Stimulated activated CD4-positive, alpha-beta T cell treated with anti-CD3 and anti-CD28 coated beads, Interleukin-2, amount 100 ng/mL, for 4 hours (primary cell): ENCODE data around the gene TFAP2A.

Experiments
- DNase-seq: peaks from one replicate; pipeline ENCODE4 v3.0.0-alpha.2; 2020; ENCODE audit warnings: low read depth

The TFAP2A gene

DNA sequence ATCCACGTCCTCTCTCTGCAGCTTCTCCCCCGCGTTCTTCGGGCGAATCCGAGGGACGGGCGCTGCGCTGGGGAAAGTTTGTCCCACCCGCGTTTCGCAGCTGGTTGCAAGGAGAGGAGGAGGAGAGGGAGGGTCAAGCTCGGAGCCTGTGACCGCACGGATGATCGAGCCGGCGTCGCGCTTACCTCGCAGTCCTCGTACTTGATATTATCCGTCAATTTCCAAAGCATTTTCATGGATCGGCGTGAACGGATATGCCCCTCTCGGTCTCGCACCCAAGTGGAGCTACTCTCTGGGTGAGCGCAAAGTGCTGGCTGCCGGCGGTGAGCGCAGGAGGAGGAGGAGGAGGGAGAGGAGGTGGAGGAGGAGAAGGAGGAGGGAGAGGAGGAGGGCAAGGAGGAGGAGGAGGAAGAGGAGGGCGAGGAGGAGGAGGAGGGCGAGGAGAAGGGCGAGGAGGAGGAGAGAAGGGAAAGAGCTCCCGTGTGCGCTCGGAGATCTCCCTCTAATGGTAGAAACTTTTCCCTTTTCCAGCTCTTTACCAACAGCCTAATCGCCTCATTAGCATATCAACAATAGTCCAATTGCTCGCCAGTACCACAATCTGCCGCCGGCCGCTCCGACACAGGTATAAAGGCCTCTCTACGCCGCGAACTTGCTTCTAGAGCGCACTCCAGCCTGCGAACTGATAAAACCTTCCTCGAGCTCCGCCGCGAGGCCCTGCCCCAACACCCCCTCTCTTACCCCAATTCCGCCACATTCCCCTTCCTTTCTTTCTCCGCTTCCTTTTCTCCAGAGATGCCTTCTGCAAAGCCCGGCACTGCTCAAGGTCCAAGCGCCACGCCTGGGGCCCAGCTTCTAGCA, at the start of gene TFAP2A:
Gene TFAP2A (minus strand): TSS at position 319 of the 861 bp plus-strand sequence. CDS start 83 bp downstream, at position 236.
- DNase-seq: no peak

- DNase-seq: no peak
These were observed 48.9 kb upstream of the TFAP2A start for GRCh38 chr6:10463491-10464481.

DNA sequence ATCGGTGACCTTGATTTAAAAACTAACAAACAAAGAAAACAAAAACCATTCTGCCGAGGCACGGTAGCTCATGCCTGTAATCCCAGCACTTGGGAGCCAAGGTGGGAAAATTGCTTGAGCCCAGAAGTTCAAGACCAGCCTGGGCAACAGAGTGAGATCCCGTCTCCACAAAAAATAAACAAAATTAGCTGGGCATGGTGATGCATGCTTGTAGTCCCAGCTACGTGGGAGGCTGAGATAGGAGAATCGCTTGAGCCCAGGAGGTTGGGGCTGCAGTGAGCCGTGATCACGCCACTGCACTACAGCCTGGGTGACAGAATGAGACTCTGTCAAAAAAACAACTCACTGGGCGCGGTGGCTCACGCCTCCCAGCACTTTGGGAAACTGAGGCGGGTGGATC, 48.2 kb upstream of the TFAP2A start:
- DNase-seq: no peak

DNA sequence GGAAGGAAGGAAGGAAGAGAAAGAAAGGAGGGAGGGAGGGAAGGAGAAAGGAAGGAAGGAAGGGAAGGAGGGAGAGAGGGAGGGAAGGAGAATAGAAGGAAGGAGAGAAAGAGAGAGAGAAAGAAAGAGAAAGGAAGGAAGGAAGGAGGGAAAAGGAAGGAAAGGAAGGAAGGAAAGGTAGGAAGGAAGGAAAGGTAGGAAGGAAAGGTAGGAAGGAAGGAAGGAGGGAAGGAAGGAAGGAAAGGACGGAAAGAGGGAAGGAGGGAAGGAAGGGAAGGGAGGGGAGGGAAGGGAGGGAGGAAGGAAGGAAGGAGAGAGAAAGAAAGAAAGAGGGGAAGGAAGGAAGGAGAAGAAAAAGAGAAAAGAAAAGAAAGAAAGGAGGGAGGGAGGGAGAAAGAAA, 47.0 kb upstream of the TFAP2A start:
- DNase-seq: no peak

DNA sequence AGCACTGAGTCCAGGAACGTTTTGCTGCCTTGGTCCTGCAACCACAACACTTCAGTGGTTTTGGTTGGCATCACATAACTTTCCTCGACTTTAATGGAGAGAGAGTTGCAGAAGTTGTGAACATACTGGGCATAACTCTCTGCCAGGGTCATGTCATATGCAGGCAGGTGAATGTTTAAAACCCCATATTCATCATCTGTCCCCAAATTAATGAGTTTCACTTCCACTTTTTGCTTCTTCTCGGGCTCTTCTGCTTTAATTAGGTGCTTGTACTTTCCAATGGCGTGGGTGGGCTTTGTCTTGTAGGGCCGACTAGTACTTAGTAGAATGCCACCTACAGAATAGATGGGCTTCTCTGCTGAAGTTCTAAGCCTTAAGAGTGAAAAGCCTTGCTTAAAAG, 45.2 kb upstream of the TFAP2A start:
- DNase-seq: no peak

- DNase-seq: no peak
These were observed 43.4 kb upstream of the TFAP2A start for GRCh38 chr6:10458287-10458686.

DNA sequence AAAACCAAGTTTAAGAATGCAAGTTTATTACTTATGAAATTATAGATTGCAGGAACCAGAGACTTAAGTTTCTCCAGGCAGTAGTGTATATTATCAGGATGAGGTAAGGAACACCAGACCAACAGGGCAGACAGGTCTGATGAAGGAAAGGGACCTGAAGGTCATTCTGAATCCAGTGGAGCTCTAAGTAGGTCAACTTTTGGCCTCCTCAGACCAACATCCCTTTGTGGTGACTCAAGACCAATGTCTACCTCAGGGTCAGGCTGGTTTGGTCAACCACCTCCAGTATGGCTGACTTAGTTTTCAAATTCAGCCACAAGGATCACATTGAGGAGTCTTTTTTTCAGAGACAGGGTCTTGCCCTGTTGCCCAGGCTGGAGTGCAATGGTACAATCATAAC, 38.7 kb upstream of the TFAP2A start:
- DNase-seq: no peak

DNA sequence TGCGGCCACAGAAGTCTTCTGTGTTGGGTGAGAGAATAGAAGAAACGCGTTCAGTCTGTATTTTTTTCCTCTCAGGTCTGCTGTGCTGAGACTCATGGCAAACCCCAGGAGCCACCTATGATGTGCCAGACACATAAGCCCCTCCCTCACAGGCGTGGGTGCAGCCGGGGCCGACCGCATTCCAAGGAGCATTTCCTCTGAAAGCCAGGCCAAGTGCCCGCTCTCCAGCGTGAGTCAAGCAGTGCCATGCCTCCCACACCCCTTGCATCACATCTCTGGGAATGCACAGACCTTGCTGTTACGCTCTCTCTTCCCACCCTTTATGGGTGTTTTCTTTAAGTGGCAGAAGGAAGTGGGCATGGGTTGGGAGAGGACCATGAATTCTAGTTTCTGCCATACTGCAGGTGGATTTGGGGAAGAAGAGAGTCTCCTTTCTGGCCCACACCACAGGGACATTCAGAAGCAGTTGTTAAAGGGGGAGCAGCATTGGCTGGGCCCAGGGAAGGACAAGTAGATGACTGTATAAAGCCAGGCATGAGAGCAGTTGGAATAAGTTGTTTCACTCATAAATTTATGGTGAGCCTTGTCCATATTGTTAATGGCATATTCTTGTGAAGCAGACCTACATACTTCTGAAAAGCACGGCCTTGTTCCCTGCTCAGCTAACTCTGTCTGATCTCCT, 37.1 kb upstream of the TFAP2A start:
- DNase-seq: no peak

DNA sequence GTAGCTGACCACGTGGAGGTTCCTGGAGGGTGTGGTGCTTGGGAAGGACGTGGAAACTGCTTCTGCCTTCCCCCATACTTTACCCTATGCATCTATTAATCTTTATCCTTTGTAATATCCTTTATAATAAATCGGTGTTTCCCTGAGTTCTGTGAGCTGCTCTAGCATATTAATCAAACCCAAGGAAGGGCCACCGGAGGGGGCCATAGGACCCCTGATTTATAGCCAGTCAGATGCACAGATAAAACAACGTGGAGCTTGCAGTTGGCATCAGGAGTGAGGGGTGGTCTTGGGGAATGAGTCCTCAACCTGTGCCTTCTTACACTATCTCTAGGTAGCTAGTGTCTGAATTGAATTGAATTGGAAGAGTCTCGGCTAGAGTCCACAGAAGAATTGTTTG, 36.5 kb upstream of the TFAP2A start:
- DNase-seq: no peak

DNA sequence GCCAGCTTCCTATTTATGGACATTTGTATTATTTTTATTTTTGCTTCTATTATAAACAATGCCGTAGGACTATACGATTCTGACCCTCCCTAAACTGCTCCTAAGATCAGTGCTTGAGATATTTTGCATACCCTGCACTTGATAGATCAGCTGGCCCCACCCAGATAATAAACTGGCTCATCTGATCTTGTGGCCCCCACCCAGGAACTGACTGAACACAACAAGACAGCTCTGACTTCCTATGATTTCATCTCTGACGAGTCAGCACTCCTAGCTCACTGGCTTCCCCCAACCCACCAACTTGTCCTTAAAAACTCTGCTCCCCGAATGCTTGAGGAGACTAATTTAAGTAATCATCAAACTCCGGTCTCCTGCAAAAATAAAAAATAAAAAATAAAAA, 34.9 kb upstream of the TFAP2A start:
- no peak for DNase-seq

DNA sequence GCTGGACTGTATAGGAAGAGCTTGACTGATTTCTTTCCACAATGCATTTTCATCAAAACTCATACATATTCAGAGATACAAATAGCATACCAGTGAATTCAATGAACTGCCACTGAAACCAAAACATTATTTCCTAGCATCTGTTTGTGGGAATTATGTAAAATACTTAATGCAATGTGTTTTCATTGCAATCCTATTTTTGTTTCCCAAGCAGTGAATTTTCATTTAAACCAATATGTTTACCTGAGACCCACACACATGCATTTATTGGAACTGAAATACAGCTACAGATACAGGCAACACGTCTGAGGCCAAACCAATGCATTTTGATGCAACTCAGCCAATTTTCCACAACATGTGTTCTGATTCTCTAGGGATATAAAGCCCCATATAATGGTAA, 33.2 kb upstream of the TFAP2A start:
- DNase-seq: no peak

DNA sequence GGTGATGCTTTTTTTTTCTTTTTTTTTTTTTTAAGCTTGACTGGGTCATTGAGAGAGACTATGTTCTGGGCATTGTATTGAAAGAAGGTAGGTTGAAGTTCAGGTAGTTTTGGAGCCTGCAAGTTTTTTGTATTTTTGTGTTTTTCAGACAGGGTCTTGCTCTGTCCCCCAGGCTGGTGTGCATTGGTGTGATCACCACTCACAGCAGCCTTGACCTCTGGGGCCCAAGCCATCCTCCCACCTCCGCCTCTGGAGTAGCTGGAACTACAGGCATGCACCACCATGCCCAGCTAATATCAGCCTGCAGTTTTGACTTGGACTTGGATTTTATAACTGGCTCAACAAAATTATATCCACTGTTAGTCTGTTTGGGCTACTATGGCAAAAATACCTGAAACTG, 31.7 kb upstream of the TFAP2A start:
- no peak for DNase-seq

DNA sequence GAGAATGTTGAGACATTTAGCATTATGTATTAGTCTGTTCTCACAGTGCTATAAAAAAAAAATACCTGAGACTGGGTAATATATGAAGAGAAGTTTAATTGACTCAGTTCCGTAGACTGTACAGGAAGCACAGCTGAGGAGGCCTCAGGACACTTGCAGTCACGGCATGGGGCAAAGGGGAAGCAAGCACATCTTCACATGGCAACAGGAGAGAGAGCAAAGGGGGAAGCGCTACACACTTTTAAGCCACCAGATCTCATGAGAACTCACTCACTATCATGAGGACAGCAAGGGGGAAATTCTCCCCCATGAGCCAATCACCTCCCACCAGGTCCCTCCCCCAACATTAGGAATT, 26.8 kb upstream of the TFAP2A start:
- no peak for DNase-seq

DNA sequence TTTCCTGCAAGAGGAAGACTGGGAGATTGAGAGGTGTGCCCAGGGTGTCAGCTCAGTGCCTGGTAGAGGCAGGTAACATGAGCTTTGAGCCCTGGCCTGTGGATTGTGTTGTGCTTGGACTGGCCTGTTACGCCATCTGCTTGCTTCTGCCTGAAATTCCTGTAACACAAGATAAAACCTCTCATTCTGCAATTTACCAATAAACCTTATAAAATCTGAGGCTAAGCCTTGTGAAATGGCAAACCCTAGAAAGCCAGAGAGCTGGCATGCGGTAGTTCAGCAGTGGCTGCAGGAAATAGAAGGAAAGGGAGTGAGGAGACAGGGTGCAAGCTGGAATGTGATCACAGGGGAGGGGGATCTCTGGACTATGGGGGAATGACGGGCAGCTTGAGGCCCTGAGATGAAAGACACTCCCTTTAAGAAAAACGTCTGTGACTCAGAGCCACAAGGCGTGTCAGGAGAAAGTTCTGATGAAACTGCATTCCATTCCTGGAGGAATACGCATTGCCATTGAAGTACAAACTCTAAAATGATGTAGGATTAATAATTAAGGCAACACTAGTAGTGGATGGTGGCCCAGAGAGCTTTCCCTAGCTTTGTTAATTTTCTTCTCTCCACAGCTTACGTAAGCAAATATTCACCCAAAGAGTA, 26.3 kb upstream of the TFAP2A start:
- DNase-seq: no peak

DNA sequence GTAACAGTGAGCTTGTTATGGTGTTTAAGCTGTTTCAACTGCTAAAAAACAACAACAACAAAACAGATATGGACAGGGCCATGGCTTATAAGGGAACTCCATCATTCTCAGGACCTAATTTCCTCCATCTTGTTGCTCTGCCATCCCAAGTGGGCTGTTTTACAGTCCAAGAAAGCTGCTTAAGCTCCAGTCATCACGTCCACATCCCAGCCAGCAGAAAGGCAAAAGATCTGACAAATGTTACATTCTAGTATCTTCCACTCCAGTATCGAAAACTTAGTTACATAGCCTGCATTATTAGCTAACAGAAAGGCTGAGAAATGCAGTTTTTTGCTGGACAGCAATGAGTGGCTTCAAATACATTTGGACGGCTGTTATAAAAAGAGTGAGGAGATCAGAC, 23.0 kb upstream of the TFAP2A start:
- DNase-seq: no peak

GRCh38 chr6:10434235-10434634, 19.4 kb upstream of the TFAP2A start:
- DNase-seq: no peak

DNA sequence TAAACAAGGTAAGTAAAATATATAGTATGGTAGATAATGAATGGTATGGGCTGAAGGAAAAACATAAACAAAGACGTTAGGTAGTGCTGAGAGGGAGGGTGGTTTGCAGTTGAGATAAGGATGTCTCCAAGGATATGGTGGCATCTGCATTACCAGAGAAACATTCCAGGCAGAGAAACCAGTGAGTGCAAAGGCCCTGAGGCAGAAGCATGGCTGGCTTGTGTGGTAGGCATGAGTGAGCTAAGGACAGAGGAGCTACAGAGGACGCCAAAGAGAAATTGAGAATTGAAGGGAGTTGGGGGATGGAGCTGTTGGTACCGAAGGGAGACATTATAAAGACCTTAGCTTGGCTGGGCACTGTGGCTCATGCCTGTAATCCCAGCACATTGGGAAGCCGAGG, 18.4 kb upstream of the TFAP2A start:
- no peak for DNase-seq

DNA sequence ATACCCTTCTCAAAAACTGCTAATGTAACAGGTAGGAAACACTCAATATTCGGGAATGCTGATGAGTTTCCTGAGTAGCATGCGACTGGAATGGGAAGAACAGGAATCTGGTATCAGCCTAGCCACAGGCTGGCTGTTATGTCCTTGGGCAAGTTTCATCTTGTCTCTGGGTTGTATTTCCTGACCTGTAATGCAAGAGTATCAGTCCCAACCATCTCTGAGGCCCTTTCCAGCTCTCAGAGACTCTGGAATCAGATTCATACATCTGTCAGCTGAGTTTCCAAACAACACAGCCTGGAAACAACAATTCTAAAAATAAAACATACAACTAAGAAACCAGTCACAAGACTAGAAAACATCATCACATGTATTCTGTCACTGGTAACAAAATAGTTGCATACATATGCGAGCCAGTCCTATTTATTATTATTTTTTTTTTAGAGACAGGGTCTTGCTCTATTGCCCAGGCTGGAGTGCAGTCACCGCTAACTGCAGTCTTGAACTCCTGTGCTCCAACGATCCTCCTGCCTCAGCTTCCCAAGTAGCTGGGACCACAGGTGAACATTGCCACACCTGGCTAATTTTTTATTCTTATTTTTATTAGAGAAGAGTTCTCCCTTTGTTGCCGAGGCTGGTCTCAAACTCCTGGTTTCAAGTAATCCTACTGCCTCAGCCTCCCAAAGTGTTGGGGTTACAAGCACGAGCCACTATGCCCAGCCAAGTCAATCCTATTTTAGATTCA, 16.7 kb upstream of the TFAP2A start:
- no peak for DNase-seq

- DNase-seq: no peak
These were observed 15.0 kb upstream of the TFAP2A start for GRCh38 chr6:10429638-10430427.

DNA sequence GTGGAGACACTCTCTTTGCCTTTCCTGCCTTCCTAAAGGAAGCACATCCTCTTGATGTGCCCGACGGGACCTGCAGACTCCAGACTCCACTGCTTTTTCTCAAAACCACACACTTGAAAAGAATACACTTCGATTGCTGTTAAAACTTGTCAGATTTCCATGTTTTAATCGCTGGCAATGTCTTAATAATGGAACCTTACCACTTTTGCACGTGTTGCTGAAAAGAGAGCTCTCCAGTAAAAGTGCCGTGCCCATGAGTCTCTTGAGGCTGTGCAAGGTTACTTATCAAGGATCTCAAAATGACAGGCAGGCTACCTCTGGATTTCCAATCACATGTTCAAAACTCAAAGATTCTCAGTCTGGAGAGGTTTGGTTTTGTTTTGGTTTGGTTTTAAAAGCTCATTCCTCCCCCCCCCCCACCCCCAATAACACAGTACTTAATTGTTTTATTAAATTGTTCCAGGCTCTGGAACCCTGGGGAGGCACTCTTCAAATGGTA, 12.0 kb upstream of the TFAP2A start:
- DNase-seq: no peak
